Panc1 (cell line): Measurements from ENCODE around the gene CFH. TPM values are rescaled to one million over a fixed set of nuclear protein-coding genes. Genes with fewer than 3 reads are reported as not detected.

Experiments used
- ATAC-seq: fragments of 200-7000 bp; cut with Tn5 transposase; 2 replicates; pipeline ENCODE4 v1.9.1; 2020; ENCODE audit warnings: mild to moderate bottlenecking, moderate library complexity
- BruUV-seq: library from RNA; stranded (reverse); fragments of 400-500 nt; replicated peaks from 2 replicates; lab custom pipeline; 2021; lab: Mats Ljungman, UMichigan
- CTCF ChIA-PET: fragments of 300-600 bp; sonication (Branson Sonifier 250); formaldehyde crosslinking; loops from one replicate; lab custom pipeline; 2022; ENCODE audit warnings: antibody characterized with exemption; lab: Charles Lee
- POLR2A ChIA-PET: fragments of 300-600 bp; sonication (Branson Sonifier 250); formaldehyde crosslinking; loops from one replicate; lab custom pipeline; 2022; ENCODE audit warnings: antibody characterized with exemption; lab: Charles Lee
- DNase-seq: peaks from one replicate; pipeline ENCODE4 v3.0.0-alpha.2; 2010; ENCODE audit warnings: low read depth, low spot score
- H3K27ac ChIP-seq: 2 replicates; pipeline ENCODE4 v1.5.1; 2011; ENCODE audit warnings: mild to moderate bottlenecking, low read length, inconsistent platforms
- H3K27me3 ChIP-seq: fragments of 200-500 bp; sonication (Bioruptor generic); 2 replicates; pipeline ENCODE4 v1.6.0; 2014; ENCODE audit warnings: low read length, inconsistent platforms; ENCODE audit not compliant: control insufficient read depth, insufficient read depth
- H3K36me3 ChIP-seq: fragments of 200-500 bp; sonication (Bioruptor generic); 2 replicates; pipeline ENCODE4 v1.5.1; 2014; ENCODE audit warnings: inconsistent platforms, mild to moderate bottlenecking, low read length, moderate library complexity; ENCODE audit not compliant: control insufficient read depth, insufficient read depth
- H3K4me1 ChIP-seq: 2 replicates; pipeline ENCODE4 v1.5.1; 2011; ENCODE audit warnings: inconsistent platforms, mild to moderate bottlenecking, low read length, moderate library complexity; ENCODE audit not compliant: control insufficient read depth, insufficient read depth
- H3K4me3 ChIP-seq, 2 experiments: 2 replicates each; pipeline ENCODE4 v1.5.1; 2011 to 2012; ENCODE audit warnings: low read depth in 2 of 2, low read length in 2 of 2, mild to moderate bottlenecking in 2 of 2, inconsistent platforms in 1 of 2, moderate library complexity in 1 of 2
- H3K9me3 ChIP-seq: fragments of 200-500 bp; sonication (Bioruptor generic); 2 replicates; pipeline ENCODE4 v1.5.1; 2014; ENCODE audit warnings: low read depth, mild to moderate bottlenecking, inconsistent platforms, low read length, moderate library complexity; ENCODE audit not compliant: control insufficient read depth, insufficient read depth
- CTCF ChIP-seq: fragments of 450-650 bp; IDR thresholded peaks from 2 replicates; pipeline ENCODE4 v1.5.1; 2017; ENCODE audit warnings: mild to moderate bottlenecking
- POLR2AphosphoS5 ChIP-seq: IDR thresholded peaks from 2 replicates; pipeline ENCODE4 v1.6.1; 2012; ENCODE audit warnings: mild to moderate bottlenecking, low read depth, low read length, moderate library complexity
- REST ChIP-seq, 2 experiments: IDR thresholded peaks; 2 replicates each; pipeline ENCODE4 v1.6.1; 2011 to 2012; ENCODE audit warnings: low read depth in 2 of 2, control low read depth in 1 of 2, low read length in 1 of 2, mild to moderate bottlenecking in 1 of 2, moderate library complexity in 1 of 2; ENCODE audit not compliant: insufficient read depth in 1 of 2
- SIN3A ChIP-seq: IDR thresholded peaks from 2 replicates; pipeline ENCODE4 v1.6.1; 2012; ENCODE audit warnings: low read depth, mild to moderate bottlenecking, low read length, moderate library complexity, borderline replicate concordance; ENCODE audit not compliant: insufficient read depth
- TCF7L2 ChIP-seq: IDR thresholded peaks from 2 replicates; pipeline ENCODE4 v1.6.1; 2011; ENCODE audit warnings: mild to moderate bottlenecking, low read depth, low read length, inconsistent platforms
- in situ Hi-C: cut with HindIII; loops from 2 replicates; pipeline ENCODE4 v1.10.0; 2016; ENCODE audit warnings: low sequenced_read_pairs, low pct_unique_long_range_greater_than_20kb
- intact Hi-C: fragments of 100-400 bp; cut with micrococcal nuclease; formaldehyde crosslinking; loops from one replicate; pipeline ENCODE4 v1.10.0; 2022; ENCODE audit not compliant: unreplicated experiment
- total RNA-seq: library from RNA; stranded (reverse); gene quantifications from one replicate; pipeline ENCODE4 v1.2.1, GENCODE V29; 2021; ENCODE audit not compliant: unreplicated experiment

Gene CFH
- total RNA-seq, 1 experiment from 2014 or later, result 0.36 TPM

GRCh38 chr1:196659471-196659870, 7.6 kb downstream of the CFH start:
- ChIA-PET CTCF (no interaction called here), POLR2A (no interaction called here)
- H3K4me1 ChIP-seq, result no peaks in the 10 kb centered on the region
- intact Hi-C loops, result loop anchor here (1.0 kb wide), 1 partner anchor 341 kb away; no protein-coding TSS in a partner anchor
- no peak for ATAC-seq
- no peak overlapping the region for H3K4me3 ChIP-seq
- no peak for DNase-seq
- TF ChIP-seq CTCF (no peak), REST (IDR thresholded peaks at IDR 0.05; ENCODE audit: insufficient read depth in 1 of 2, low read depth in 2 of 2, low read length in 1 of 2) (no peak), SIN3A (no peak), POLR2AphosphoS5 (no peak), TCF7L2 (no peak)
- H3K27me3 ChIP-seq, result no peaks in the 10 kb centered on the region
- no peak overlapping the region for H3K27ac ChIP-seq
- BruUV-seq, result no TSS peak
- no peaks in the 10 kb centered on the region for H3K36me3 ChIP-seq
- in situ Hi-C loops, result no loop called here
- H3K9me3 ChIP-seq, result no peaks in the 10 kb centered on the region

GRCh38 chr1:196660272-196660671, 8.4 kb downstream of the CFH start:
- Histone ChIP-seq H3K9me3 (no peaks in the 10 kb centered on the region), H3K4me1 (no peaks in the 10 kb centered on the region), H3K36me3 (no peaks in the 10 kb centered on the region), H3K4me3 (no peak overlapping the region), H3K27ac (no peak overlapping the region), H3K27me3 (no peaks in the 10 kb centered on the region)
- BruUV-seq, result no TSS peak
- intact Hi-C loops, result loop anchor here (2.0 kb wide), 1 partner anchor 511 kb away; no protein-coding TSS in a partner anchor
- CTCF ChIA-PET, result no interaction called here
- ATAC-seq (no peak), DNase-seq (no peak)
- TF ChIP-seq REST (IDR thresholded peaks at IDR 0.05; ENCODE audit: insufficient read depth in 1 of 2, low read depth in 2 of 2, low read length in 1 of 2) (no peak), POLR2AphosphoS5 (no peak), SIN3A (no peak), TCF7L2 (no peak), CTCF (no peak)
- POLR2A ChIA-PET, result no interaction called here
- in situ Hi-C loops, result no loop called here
